ENCODE measurements around the gene ARCN1. TPM values are rescaled to one million over a fixed set of nuclear protein-coding genes. Genes with fewer than 3 reads are reported as not detected.

ARCN1 gene
- total RNA-seq, 1 experiment from 2014 or later, result 122 TPM

GRCh38 chr11:118527109-118527508 is 45.1 kb upstream of the ARCN1 start, which contains the start of gene TTC36:
Gene TTC36 (plus strand): TSS chr11:118527474. CDS start chr11:118527495, 21 bp downstream.
- POLR2A ChIA-PET (ENCODE audit: unreplicated experiment), result no interaction called here
- TF ChIP-seq EZH2phosphoT487 (IDR thresholded peaks at IDR 0.05; ENCODE audit: borderline replicate concordance, low read length) (no peak), CTCF (conservative IDR thresholded peaks at IDR 0.05; ENCODE audit: low read depth, low read length) (no peak), EZH2 (IDR thresholded peaks at IDR 0.05; ENCODE audit: low read length, unreplicated experiment) (no peak)

GRCh38 chr11:118528511-118528910 is 43.7 kb upstream of the ARCN1 start:
- H3K36me3 ChIP-seq (ENCODE audit: low read depth, low read length), result peaks cover 4% of the 10 kb centered on the region; the same call in 1 of the 2 replicates
- H4K20me1 ChIP-seq (ENCODE audit: low read length), result no peaks in the 10 kb centered on the region
- H3K27me3 ChIP-seq (ENCODE audit: low read length), result no peaks in the 10 kb centered on the region
- no peaks in the 10 kb centered on the region for H3F3A ChIP-seq (ENCODE audit: low read length, unreplicated experiment)
- no peak overlapping the region for H3K27ac ChIP-seq (ENCODE audit: low read length)
- ATAC-seq, result no peak
- BruUV-seq (replicated peaks), result no TSS peak
- H3K4me1 ChIP-seq (ENCODE audit: insufficient read depth, low read length), result peaks cover 18% of the 10 kb centered on the region
- DNase-seq, result no peak
- H3K4me2 ChIP-seq (ENCODE audit: low read length), result no peak overlapping the region
- H3K9me2 ChIP-seq (replicated peaks; ENCODE audit: low read length), result no peaks in the 10 kb centered on the region
- no peak overlapping the region for H2AFZ ChIP-seq (ENCODE audit: low read length)
- CTCF ChIA-PET, result no interaction called here
- H3K9me3 ChIP-seq (ENCODE audit: low read length), result no peaks in the 10 kb centered on the region
- no peak for TF ChIP-seq EZH2phosphoT487 (IDR thresholded peaks at IDR 0.05; ENCODE audit: borderline replicate concordance, low read length)
- TF ChIP-seq CTCF (conservative IDR thresholded peaks at IDR 0.05; ENCODE audit: low read depth, low read length), result no peak
- no peak for TF ChIP-seq EZH2 (IDR thresholded peaks at IDR 0.05; ENCODE audit: low read length, unreplicated experiment)
- no peak overlapping the region for H3K9ac ChIP-seq (ENCODE audit: low read length)
- intact Hi-C loops (cut with micrococcal nuclease), result no loop called here
- POLR2A ChIA-PET (ENCODE audit: unreplicated experiment), result interaction anchor here (0.6 kb wide), 1 partner anchor 103 kb away, joined by 3 read pairs; no protein-coding TSS in a partner anchor
- H3K4me3 ChIP-seq (ENCODE audit: low read length), result no peak overlapping the region
- peaks cover 24% of the 10 kb centered on the region; the same call in 1 of the 2 replicates for H3K79me2 ChIP-seq (ENCODE audit: low read length)

More at GRCh38 chr11:118527109-118527508, 45.1 kb upstream of the ARCN1 start, which contains the start of gene TTC36:
- ATAC-seq, result no peak
- Histone ChIP-seq H3K4me1 (ENCODE audit: insufficient read depth, low read length) (peaks cover 17% of the 10 kb centered on the region), H3K9me2 (replicated peaks; ENCODE audit: low read length) (no peaks in the 10 kb centered on the region), H3K9me3 (ENCODE audit: low read length) (no peaks in the 10 kb centered on the region), H3K9ac (ENCODE audit: low read length) (no peak within 1 kb of the TSS), H3K36me3 (ENCODE audit: low read depth, low read length) (peaks cover 10% of the 10 kb centered on the region), H4K20me1 (ENCODE audit: low read length) (no peaks in the 10 kb centered on the region), H3K4me3 (ENCODE audit: low read length) (no peak within 1 kb of the TSS), H3K27me3 (ENCODE audit: low read length) (no peaks in the 10 kb centered on the region), H3K27ac (ENCODE audit: low read length) (no peak within 1 kb of the TSS), H2AFZ (ENCODE audit: low read length) (no peak within 1 kb of the TSS), H3K4me2 (ENCODE audit: low read length) (no peak within 1 kb of the TSS), H3K79me2 (ENCODE audit: low read length) (peaks cover 20% of the 10 kb centered on the region; the same call in 1 of the 2 replicates), H3F3A (ENCODE audit: low read length, unreplicated experiment) (no peaks in the 10 kb centered on the region)
- intact Hi-C loops (cut with micrococcal nuclease), result no loop called here
- no TSS peak for BruUV-seq (replicated peaks)
- CTCF ChIA-PET, result no interaction called here
- DNase-seq, result no peak

- POLR2A ChIA-PET (ENCODE audit: unreplicated experiment), result interaction anchor here (0.5 kb wide), 1 partner anchor 21 kb away, joined by 6 read pairs; no protein-coding TSS in a partner anchor
- Histone ChIP-seq H3K4me1 (ENCODE audit: insufficient read depth, low read length) (peaks cover 18% of the 10 kb centered on the region), H4K20me1 (ENCODE audit: low read length) (no peaks in the 10 kb centered on the region), H3K9ac (ENCODE audit: low read length) (no peak overlapping the region; the same call in 1 of the 2 replicates), H3K4me2 (ENCODE audit: low read length) (peak overlapping the region; percentile 94), H3K9me3 (ENCODE audit: low read length) (no peaks in the 10 kb centered on the region), H3K9me2 (replicated peaks; ENCODE audit: low read length) (no peaks in the 10 kb centered on the region), H3K36me3 (ENCODE audit: low read depth, low read length) (no peaks in the 10 kb centered on the region), H3K79me2 (ENCODE audit: low read length) (peaks cover 24% of the 10 kb centered on the region; the same call in 1 of the 2 replicates), H3K4me3 (ENCODE audit: low read length) (peak overlapping the region; percentile 93), H3F3A (ENCODE audit: low read length, unreplicated experiment) (no peaks in the 10 kb centered on the region), H2AFZ (ENCODE audit: low read length) (peak overlapping the region; percentile 92; the same call in 1 of the 2 replicates), H3K27ac (ENCODE audit: low read length) (no peak overlapping the region), H3K27me3 (ENCODE audit: low read length) (no peaks in the 10 kb centered on the region)
- DNase-seq (no peak), ATAC-seq (no peak)
- BruUV-seq (replicated peaks), result no TSS peak
- CTCF ChIA-PET, result no interaction called here
- TF ChIP-seq EZH2phosphoT487 (IDR thresholded peaks at IDR 0.05; ENCODE audit: borderline replicate concordance, low read length) (no peak), CTCF (conservative IDR thresholded peaks at IDR 0.05; ENCODE audit: low read depth, low read length) (no peak), EZH2 (IDR thresholded peaks at IDR 0.05; ENCODE audit: low read length, unreplicated experiment) (no peak)
- intact Hi-C loops (cut with micrococcal nuclease), result no loop called here
Measured at GRCh38 chr11:118529584-118530175, 42.5 kb upstream of the ARCN1 start.
